Measurements from ENCODE around the gene SMURF2. TPM values are rescaled to one million over a fixed set of nuclear protein-coding genes. Genes with fewer than 3 reads are reported as not detected.

Gene SMURF2
- total and polyA plus RNA-seq, 9 of the 15 experiments (the other 6 are each of a cell fraction or from before 2014, with no cell fraction given), result 3.8 to 22.0 (median 14.8) TPM

DNA sequence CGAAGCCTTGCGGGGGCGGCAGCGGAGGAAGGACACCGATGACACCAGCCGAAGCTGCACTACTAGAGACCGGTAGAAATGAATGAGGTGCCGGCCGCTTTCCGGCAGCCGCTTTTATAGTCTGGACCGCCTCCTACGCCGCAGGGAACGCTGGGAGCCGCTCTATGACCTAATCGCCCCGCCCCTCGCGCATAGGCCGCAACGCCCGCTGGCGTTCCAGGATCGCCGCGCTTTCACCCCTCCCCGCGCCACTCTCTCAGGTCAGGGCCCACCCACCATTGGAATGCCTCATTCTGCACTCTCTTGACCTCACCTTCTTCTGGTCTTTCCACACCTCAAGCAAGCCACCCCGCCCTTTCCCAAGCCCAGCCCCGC lies 155.9 kb downstream of the SMURF2 start, which contains the start of gene DDX5 (continued):
- TF ChIP-seq NELFE (IDR thresholded peaks at IDR 0.05; ENCODE audit: insufficient read depth, insufficient read length) (peak; percentile 89), EZH2 (IDR thresholded peaks at IDR 0.05; ENCODE audit: borderline replicate concordance, low read depth, low read length) (no peak), BACH1 (tag; IDR thresholded peaks at IDR 0.05) (no peak), HEY1 (CRISPR knock-in tag; IDR thresholded peaks at IDR 0.05; ENCODE audit: borderline replicate concordance) (no peak), POLR3A (IDR thresholded peaks at IDR 0.05; ENCODE audit: borderline replicate concordance, extremely low read depth, insufficient read depth, insufficient read length) (no peak), ZNF445 (CRISPR knock-in tag; IDR thresholded peaks at IDR 0.05; ENCODE audit: low read depth) (no peak), BHLHE40 (IDR thresholded peaks at IDR 0.05; ENCODE audit: low read length) (no peak), HMG20A (CRISPR knock-in tag; conservative IDR thresholded peaks at IDR 0.05) (no peak), ZNF75A (CRISPR knock-in tag; IDR thresholded peaks at IDR 0.05) (no peak), SNRNP70 (optimal IDR thresholded peaks at IDR 0.05; ENCODE audit: low read depth, low read length) (no peak), RBFOX2 (IDR thresholded peaks at IDR 0.05; ENCODE audit: low read depth, low read length) (peak; percentile 5; the same call in 1 of the 2 replicates), ZFP30 (CRISPR knock-in tag; IDR thresholded peaks at IDR 0.05; ENCODE audit: borderline replicate concordance) (no peak), ZEB2 (IDR thresholded peaks at IDR 0.05) (peak; percentile 96), ETV5 (CRISPR knock-in tag; IDR thresholded peaks at IDR 0.05; ENCODE audit: low read depth) (no peak), NFATC3 (IDR thresholded peaks at IDR 0.05) (no peak), GATAD2B (IDR thresholded peaks at IDR 0.05; ENCODE audit: borderline replicate concordance) (no peak), POLR2G (IDR thresholded peaks at IDR 0.05; ENCODE audit: low read depth, low read length) (peak; percentile 90), TAF1 (IDR thresholded peaks at IDR 0.05; ENCODE audit: control insufficient read depth, extremely low read depth, insufficient read depth, low read length, severe bottlenecking) (peak; percentile 100)
- TF ChIP-seq, protein P1, sequence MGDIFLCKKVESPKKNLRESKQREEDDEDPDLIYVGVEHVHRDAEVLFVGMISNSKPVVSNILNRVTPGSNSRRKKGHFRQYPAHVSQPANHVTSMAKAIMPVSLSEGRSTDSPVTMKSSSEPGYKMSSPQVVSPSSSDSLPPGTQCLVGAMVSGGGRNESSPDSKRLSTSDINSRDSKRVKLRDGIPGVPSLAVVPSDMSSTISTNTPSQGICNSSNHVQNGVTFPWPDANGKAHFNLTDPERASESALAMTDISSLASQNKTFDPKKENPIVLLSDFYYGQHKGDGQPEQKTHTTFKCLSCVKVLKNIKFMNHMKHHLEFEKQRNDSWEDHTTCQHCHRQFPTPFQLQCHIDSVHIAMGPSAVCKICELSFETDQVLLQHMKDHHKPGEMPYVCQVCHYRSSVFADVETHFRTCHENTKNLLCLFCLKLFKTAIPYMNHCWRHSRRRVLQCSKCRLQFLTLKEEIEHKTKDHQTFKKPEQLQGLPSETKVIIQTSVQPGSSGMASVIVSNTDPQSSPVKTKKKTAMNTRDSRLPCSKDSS (IDR thresholded peaks at IDR 0.05; ENCODE audit: low read depth, partially characterized antibody), result no peak
- TF ChIP-seq, protein P2, sequence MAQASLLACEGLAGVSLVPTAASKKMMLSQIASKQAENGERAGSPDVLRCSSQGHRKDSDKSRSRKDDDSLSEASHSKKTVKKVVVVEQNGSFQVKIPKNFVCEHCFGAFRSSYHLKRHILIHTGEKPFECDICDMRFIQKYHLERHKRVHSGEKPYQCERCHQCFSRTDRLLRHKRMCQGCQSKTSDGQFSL (CRISPR knock-in tag; IDR thresholded peaks at IDR 0.05), result peak; percentile 57; the same call in 1 of the 2 replicates
- TF ChIP-seq, protein P2 (tag; IDR thresholded peaks at IDR 0.05), result no peak
- TF ChIP-seq, protein P3, sequence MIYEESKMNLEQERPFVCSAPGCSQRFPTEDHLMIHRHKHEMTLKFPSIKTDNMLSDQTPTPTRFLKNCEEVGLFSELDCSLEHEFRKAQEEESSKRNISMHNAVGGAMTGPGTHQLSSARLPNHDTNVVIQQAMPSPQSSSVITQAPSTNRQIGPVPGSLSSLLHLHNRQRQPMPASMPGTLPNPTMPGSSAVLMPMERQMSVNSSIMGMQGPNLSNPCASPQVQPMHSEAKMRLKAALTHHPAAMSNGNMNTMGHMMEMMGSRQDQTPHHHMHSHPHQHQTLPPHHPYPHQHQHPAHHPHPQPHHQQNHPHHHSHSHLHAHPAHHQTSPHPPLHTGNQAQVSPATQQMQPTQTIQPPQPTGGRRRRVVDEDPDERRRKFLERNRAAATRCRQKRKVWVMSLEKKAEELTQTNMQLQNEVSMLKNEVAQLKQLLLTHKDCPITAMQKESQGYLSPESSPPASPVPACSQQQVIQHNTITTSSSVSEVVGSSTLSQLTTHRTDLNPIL (CRISPR knock-in tag; IDR thresholded peaks at IDR 0.05), result no peak

Data from K562 (cell line).